LoVo (cell line): ENCODE data around the gene GCNT4.

Source experiments
- DNase-seq: peaks from one replicate; pipeline ENCODE4 v3.0.0-alpha.2; 2016; ENCODE audit warnings: low spot score

Gene GCNT4

DNA sequence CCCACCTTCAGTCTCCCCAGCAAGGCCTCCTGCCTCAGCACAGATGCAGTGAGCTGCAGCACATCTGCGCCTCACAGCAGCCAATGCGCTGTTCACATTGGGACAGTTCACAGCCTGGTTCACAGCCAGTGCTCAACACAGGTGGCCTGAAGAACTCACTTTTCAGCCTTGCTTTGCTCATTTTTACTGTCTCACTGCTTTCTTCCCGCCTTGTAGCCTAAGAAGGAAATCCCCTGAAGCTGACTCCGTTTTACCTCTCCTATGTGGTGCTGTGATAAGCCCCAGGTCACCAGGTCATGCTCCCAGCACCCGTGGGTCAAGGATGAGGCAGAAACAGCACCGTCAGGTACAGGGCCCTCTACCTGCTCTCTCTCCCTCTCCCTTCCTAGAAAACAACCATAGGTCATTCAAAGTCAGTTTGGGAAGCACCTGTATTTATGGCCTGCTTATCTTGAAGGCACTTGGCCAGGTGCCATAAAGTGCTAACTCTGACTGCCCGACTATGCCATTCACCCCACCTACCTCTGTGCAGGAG, 1.1 kb downstream of the GCNT4 start:
- DNase-seq: peak; percentile 70

DNA sequence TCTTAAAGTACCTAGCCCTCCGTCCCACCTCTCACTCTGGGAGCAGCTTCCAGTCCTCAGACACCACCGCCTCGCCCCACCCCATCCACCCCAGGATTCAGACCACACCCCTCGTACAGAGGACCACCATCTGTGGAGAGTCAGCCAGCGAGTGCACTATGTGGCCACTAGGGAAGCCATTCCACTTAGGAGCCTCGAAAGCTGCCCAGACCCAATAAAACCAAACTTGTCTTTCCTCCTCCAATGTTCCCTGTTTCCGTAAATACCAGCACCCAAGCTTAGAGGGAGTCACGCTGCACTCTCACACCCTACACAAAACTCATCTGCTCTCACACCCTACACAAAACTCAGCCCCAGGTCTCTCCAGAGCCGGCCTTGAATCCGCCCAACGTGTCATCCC, 1.9 kb downstream of the GCNT4 start:
- no peak for DNase-seq

DNA sequence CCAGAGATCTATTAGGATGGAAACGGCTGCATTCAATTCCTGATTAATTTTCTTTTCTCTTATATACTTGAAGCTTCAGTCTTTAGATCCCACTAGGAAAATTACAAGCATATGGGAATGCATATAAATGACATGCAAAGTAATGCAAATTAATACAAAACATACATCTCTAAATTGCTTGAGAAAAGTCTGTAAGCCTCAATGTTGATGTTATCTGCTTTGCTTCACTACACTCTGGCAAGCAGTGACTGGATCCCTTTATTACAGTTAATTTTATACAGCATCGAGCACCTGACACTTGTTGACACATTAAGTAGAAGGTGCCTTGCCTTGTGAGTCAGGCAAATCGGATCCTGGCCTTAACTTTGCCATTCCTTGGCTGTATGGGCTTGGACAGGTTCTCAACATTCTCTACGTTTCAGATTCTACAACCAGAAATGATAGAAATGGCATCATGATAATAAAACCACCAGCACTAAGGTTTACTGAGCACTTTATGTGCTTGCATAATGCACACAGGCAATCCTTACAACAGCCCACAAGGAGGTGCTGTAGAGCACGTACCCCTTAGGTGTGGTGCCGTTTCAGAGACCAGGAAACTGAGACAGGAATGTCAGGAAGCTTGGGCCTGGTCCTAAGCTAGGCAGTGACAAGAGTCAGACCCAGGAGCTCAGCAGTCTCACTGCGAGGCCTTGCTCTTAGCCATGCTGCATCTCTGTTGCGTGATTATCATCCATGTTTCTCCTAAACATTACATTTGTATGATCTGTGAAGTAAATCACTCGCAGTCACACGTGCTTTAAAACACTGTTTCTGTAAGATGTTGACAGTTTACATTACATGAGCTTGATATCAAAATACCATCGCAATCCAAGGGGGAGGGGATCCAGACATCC, 2.7 kb downstream of the GCNT4 start:
- peak; percentile 89 for DNase-seq

DNA sequence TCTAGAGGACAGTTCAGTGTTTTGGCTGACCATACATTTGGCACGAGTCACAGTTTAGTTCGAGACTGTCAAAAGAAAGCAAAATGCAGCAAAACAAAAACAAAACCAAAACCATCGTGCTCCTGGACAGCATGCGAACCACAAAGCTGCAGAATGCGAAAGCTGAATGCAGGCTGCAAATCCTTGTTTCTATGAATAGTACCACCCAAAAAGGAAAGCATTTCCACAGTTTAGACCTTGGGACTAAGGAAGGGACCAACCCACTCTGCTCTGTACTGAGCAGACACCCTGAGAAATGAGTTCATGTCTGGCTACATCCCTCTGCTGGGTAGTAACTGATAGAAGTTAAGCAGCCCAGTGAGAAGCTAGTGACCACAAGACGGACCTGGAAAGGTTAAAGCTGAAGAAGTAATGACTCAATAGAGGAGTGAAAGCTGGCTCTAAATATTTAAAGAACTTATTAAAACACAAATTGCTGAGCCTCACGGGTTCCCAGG, 3.9 kb downstream of the GCNT4 start:
- no peak for DNase-seq

DNA sequence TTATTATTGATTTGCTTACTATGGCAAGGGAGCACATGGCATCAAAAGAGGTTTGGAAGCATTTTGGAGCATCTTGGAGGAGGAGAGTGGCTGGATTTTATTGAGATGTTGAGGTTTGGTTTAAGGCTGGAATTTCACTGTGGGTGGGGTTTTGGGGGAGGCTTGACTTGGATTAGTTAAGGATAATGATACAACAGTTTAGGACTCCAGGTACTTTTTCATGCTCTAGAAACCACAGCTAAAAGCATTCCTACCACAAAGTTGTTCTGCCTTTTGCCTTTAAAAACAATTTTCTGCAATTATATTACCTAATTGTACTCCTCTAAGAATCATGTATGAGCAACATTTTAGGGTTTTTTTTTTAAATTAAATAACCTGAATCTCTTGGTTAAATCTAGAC, 5.0 kb downstream of the GCNT4 start:
- no peak for DNase-seq

DNA sequence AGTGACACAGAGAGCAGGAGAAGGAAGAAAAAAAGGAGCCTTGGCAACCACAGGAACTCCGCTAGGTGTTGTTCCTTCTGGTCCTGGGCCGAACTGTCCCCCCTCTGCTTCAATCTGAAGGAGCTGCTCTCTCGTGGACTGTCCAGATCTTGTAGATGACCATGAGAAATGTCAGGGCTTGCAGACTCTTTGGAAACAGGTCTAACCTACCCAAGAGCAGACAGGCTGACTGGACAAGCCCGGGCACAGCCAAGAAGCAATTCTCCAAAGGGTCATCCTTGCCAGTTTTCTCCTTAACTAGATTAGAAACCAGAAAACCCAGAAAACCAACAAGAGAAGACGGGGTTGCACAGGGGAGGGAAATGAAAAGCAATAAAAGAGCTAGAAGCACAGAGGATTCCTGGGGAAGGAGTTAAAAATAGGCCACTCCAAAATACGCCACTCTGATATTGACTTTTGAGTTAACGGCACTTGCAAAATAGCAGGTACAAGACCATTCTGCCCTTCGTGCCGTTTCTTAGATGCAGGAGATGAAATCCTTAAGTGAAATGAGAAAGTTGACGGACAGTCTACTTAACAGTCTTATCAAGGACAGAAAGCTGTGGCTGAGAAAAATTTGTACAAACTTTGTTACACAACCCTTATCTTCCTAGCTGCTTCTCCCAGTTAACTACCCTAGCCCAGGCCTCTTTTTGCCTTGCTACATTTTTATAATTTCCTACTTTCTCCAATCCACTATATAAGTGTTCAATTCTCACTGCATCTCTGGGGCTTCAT, 5.8 kb downstream of the GCNT4 start:
- DNase-seq: no peak

DNA sequence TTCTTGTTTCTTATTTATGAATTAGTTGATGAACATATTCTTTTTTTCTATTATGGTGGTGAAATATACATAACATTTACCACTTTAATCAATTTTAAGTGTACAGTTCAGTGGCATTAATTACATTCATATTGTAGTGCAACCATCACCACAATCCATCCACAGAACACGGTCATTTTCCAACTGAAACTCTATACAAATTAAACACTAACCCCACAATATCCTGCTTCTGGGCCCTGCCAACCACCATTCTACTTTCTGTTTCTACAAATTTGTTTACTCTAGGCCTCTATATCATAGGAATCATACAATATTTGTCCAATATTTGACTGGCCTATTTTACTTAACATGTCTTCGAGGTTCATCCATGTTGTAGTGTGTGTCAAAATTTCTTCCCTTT, 7.3 kb downstream of the GCNT4 start:
- DNase-seq: no peak

DNA sequence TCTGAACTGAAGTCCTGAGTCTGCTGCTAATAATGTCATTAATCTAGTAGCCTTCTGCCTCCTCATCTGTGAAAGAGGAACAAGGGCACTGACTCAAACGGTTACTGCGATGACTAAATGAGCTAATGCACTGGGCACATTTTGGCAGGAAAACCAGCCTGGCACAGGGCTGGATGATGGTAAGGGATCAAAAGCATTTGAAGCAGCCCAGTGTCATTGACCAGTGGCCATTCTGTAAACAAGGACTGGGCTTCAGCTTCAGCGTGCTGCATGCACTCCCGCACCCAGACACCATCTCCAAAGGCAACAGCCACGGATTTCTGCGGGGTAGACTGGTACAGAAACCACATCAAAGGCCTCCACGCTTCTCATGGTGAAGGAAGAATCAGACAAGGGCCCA, 8.0 kb downstream of the GCNT4 start:
- DNase-seq: no peak

DNA sequence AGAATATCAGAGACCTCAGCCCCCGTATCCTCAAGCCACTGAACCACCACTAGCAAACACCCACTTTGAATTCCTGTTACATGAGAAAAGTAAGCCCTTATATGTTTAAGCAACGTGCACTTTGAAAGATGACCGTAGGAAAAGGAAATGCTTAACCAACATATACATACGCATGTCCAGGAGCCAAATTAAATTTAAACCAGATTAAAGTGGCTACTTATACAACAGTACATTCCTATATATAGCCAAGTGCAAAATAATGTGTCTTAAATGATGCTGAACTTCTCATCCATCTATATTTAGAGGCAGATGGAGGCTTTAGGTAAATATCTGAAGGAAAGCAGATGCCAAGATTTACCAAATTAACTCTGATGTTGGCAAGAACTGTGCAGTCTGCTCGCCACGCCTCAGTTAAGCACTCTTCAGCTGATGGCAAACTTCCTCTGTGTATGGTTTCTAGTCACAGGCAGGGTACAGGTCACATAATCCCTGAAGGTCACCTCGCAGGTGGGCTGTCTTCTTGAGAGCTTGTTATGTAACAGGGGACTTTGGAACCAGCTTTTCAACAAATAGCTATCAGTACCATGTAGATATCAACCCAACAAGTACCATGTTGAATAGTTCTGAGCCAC, 8.6 kb downstream of the GCNT4 start:
- no peak for DNase-seq

DNA sequence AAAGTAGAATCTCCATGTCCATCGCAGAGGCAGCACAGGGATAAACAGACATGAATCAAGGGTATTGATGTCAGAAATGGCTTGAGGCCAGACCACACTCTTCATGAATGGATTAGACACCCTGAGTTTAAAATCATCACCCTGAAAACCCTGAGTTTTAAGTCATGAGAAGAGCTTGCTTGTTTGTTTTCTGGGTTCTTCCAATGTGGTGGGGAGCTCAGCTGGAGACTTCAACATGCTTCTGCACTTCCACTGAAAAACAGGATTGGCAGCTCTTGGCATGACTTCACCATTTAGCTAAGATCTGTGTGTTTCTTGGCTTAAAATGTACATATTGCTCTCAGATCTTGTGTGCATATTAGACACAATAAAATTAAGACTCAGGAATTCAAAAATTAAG, 9.8 kb downstream of the GCNT4 start:
- DNase-seq: no peak

DNA sequence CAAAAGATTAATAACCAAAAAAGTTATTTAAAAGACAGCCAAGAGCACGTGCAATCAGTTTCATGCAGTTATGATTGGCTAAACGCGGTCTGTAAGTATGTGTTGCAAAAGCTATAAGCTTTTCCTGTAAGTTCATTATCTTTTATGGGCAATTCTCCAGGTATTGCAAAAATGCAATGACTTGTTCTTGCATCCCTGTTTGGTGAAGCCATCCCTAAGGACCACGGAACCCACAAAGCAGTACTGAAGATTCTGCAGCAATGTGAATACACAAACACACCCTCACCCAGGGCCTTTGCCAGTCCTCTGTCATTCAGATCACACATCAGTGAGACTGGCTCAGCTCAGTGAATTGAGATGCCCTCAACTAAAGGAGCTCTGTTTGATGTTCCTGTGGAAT, 11.4 kb downstream of the GCNT4 start:
- DNase-seq: no peak

DNA sequence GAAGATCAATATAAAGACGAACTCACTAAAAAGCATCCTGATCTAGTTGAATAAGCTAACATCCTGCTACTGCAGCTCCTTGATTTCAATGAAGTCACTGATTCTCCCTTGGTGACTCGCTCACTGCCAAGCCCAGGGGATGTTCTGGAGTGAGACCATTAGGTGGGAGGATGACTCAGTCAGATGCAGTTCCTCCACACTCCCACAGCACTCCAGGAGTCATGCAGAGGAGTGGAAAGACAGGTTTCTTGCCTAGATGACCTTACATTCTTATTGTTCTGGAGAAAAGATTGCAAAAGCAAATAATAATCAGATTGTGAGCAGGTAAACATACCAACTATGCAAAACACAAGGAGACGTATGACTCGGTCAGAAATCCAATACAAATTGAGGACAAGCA, 15.3 kb downstream of the GCNT4 start:
- peak; percentile 87 for DNase-seq

DNA sequence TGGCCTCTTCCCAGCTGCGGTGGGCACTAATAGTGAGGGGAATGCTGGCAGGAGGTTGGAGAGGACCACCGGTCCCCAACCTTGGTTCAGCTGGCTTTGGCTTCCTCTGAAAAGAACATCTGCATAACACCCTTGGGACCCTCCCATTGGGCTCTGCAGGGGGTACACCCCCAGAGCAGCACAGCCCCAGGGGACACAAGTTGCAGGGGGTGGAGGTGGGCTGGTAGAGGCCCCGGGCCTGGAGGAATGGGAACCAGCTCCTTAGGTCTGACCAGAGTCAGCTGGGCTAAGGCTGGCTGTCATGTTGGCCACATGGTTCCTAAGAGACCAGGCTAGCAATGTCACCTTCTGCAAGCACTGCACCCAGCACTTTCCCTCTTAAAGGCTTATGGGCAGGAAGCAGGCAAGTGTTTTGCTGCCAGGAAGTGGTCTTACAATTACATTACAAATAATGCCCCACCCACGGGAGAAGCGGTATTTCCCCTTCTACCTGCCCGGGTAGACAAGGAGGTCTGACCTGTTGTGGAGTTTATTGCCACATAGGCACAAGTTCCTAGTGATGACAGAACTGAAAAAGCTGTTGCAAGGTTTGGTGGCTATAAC, 18.1 kb downstream of the GCNT4 start:
- DNase-seq: no peak

DNA sequence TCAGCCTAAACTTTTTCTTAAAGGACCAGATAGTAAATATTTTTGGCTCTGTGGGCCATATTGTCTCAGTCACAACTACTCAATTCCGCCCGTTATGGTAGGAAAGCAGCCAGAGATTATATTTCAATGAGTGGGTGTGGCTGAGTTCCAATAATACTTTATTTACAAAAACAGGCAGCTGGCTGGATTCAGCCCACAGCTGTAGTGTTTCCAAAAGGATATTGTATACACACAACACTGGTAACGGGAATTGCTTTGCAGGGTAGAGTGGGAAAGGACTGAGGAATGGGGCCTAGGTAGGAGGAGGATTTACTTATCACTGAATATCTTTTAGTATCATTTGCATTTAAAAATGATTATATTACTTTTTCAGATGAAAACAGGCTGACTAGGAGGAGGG, 21.0 kb downstream of the GCNT4 start:
- no peak for DNase-seq

DNA sequence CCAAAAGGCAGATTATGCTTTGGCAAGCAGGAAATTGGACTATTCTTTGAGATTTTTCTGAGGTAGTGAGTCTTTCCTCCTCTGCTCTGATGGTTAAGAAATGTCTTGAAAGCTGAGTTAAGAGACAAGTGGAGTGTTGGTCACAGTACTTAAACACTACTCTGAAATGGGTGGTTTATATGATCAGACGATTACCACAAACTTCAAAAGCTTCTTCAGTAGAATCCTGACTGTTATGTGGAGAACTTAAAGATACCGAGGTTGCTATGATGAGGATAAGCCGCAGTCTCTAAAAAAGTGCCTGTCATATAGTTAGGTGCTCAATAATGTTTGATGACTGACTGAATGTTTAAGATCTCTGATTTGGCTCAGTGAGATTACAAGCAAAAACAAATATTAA, 24.3 kb downstream of the GCNT4 start:
- no peak for DNase-seq

DNA sequence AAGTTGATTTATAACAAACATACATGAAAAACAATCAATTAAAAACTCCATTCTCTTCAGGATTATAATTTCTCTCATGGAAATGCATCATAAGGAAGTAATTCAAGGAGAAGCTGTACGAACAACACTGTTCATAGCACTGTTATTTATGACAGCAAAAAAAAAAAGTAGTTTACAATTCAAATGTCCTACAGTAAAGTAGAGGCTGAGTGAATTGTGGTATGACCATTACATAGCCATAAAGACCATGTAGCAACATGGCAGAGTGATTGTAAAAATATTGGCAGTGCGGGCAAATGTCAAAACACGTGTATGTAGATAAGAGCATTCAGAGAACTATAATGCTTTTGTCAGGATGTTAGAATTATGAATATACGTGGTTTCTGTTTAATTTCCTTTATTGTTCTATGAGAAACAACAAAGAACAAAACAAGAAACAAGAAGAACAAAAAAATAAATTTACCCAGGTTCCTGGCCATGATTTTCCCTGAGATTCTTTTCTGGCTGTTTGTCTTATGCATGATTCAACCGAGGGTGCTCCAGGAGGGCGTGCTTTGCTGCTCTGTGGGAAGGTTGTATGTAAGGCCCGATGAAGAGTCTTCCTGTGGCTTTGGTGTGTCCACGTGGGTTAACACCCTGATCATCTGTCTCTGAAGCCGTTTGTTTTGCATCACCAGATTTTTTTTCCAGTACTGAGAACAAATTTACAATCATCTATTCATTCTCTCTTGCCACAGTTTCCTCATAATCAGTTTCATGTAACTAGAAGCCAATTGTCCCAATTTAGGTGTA, 28.8 kb downstream of the GCNT4 start:
- DNase-seq: no peak

DNA sequence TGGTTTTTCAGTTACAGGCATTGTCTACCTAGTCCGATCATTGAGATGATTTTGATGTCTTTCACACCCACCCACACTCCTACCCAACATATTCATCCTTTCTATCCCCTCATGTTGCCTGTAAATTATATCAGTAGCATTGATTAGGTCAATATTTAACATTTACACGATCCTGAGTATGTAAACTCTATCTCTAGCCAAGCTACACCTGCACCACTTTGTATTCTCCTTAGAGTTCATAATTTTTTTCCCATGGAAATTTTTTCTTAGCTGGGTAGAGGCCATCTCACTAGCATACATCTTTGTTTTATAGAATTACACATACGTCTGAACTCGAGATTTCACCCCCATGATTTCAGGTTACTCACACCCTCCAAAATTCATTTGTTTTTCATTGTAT, 30.6 kb downstream of the GCNT4 start:
- DNase-seq: no peak

DNA sequence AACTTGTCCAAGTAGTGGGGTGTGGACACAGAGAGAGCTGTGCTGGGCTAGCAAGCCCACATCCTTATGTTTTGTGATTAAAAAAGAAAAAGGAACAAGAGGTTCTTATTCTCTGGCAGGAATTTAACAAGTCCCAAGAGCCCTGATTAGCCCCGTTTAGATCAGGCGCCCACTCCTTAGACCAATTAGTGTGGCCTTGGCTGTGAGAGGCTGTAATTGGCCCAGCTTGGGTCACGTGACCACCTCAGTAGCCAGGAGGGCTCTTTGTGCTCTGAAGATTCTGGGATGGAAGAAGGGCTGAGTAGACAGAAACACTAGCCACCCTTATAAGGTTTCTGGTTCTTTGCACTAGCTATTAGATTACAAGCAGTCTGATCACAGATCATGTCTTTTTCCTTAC, 31.1 kb downstream of the GCNT4 start:
- DNase-seq: no peak

DNA sequence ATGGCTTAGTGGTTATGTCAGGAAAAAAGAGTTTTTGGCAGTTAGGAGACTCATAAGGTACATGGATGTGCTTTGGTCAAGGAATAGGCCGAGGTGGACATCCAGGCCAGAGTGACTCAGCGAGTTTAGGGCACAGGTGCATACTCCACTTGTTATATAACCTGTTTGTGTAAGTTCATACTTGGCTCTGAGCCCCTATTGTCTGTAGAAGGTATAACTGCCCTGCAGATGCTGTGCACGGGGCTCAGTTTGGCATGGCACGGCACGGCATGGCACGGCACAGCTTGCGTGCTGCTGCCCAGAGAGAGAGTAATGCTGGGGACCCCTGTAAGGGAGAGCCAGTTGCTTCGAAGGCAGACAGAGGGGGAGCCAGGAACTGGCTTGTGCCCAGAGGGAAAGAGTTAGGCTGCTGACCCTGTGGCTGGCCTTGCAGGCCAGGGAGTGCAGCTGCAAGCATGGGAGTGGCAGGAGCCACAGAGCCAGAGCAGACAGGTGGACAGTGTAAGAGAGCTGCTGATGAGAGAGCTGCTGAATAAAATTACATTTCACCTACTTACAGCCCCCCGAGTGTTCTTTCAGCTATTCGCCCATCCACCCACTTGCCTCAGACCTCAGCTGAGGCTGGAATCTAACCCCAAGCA, 32.2 kb downstream of the GCNT4 start:
- DNase-seq: peak; percentile 5

DNA sequence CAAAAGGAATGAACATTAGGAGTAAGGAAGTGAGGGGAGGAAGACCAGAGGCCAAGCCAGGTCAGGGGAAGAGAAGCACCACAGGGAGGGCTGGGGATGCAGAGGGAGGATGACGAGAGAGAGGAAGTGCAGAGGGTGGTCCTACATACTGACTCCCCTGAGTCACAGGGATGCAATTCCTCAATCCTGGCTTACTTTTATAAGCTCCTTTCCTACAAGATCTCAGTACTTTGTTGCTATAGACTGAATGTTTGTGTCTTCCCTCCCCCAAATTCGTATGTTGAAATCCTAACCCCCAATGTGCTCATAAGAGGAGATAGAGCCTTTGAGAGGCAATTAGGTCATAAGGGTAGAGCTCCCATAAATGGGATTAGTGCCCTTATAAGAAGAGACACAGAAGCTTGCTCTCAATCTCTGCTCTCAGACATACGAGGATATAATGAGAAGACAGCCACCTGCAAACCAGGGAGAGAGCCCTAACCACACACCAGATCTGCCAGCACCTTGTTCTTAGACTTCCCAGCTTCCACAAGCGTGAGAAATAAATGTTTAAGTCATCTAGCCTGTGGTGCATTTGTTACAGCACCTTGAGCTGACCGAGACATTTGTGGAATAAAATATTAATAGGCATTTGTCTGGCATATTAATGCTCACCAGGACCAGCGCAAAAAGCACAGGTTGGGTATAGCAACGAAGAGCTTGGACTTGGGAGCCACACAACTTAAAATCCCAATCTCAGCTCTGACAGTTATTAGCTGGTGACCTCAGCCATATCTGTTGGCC, 33.4 kb downstream of the GCNT4 start:
- DNase-seq: no peak
